Tibial nerve (tissue), 3 donors: ENCODE data around the gene RTL1.

Source experiments
- POLR2A ChIP-seq, 2 donors: fragments of 450-650 bp; IDR thresholded peaks; one replicate each; pipeline ENCODE4 v1.6.1; 2017; ENCODE audit warnings: antibody characterized with exemption in 2 of 2, mild to moderate bottlenecking in 2 of 2, moderate library complexity in 2 of 2
- TF ChIP-seq, protein P1 (sequence below), 5 experiments: fragments of 200-600 bp in 3 of 5; fragments of 450-650 bp in 2 of 5; sonication (generic) in 3 of 5; IDR thresholded peaks; one replicate each; pipeline ENCODE4 v1.5.1; 2016 to 2019; ENCODE audit warnings: antibody characterized with exemption in 5 of 5, mild to moderate bottlenecking in 3 of 5, moderate library complexity in 2 of 5

DNA sequence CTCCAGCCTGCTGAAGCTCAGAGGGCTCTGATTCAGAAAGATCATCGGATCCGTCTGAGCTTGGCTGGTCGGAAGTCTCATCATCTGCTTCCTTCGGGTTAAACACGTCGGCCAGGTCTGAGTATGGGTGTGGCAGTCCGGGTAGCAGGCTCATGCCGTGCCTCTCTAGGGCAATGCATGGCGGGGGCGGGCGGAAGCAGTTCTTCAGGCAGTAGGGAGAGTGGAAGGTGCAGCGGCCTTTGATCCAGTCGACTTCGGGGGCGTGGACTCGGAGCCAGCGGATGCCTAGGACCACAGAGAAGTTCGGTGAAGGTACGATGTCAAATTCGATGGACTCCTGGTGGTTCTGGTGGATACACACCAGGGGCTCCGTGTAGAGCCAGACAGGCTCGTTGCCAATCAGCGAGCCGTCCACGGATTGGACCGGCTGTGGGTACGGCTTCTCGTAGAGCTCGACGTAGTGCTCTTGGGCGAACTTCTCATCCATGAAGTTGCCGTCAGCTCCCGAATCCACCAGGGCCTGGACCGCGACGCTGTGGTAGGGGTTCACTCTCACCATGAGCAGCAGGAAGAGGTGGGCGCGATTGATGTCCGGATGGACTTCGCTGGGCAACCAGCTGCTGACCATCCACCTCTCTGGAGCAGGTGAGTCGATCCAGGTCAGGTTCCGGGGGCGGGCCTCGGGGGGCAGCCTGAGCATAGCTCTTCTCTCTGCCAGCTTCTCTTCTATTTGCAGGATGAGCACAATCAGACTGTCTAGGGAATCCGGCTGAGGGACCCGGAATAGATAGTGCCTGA is 20.3 kb downstream of the RTL1 start:
- TF ChIP-seq, protein P1, sequence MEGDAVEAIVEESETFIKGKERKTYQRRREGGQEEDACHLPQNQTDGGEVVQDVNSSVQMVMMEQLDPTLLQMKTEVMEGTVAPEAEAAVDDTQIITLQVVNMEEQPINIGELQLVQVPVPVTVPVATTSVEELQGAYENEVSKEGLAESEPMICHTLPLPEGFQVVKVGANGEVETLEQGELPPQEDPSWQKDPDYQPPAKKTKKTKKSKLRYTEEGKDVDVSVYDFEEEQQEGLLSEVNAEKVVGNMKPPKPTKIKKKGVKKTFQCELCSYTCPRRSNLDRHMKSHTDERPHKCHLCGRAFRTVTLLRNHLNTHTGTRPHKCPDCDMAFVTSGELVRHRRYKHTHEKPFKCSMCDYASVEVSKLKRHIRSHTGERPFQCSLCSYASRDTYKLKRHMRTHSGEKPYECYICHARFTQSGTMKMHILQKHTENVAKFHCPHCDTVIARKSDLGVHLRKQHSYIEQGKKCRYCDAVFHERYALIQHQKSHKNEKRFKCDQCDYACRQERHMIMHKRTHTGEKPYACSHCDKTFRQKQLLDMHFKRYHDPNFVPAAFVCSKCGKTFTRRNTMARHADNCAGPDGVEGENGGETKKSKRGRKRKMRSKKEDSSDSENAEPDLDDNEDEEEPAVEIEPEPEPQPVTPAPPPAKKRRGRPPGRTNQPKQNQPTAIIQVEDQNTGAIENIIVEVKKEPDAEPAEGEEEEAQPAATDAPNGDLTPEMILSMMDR (IDR thresholded peaks at IDR 0.05) = no peak
- no peak for TF ChIP-seq POLR2A (IDR thresholded peaks at IDR 0.05)
